A549 treated with Mapracorat at 1 μM for 4 hours (cell line): ENCODE results near the gene SOX9. TPM values are rescaled to one million over a fixed set of nuclear protein-coding genes. Genes with fewer than 3 reads are reported as not detected.

Source experiments
- total RNA-seq: library from RNA; stranded (reverse); fragments of 200-300 nt; extraction: Qiagen RNA extraction; gene quantifications from 5 replicates; pipeline ENCODE4 v1.2.3, GENCODE V29; 2022

SOX9 gene
- total RNA-seq, result 7.3 to 9.7 TPM (median 8.1 TPM) in 5 replicates

GRCh38 chr17:72120642-72121163 is at the start of gene SOX9:
Gene SOX9, plus strand, starts transcription at chr17:72121020. Its CDS starts 372 bp downstream, at chr17:72121392.

